GM12878 (cell line): ENCODE results near the gene MTIF2. TPM values are rescaled to one million over a fixed set of nuclear protein-coding genes. Genes with fewer than 3 reads are reported as not detected.
"Not testable (repeated sequence)": the region's sequence is repeated elsewhere in the genome, so short reads cannot be mapped to it uniquely, and the experiment has no call there.

Experiments
- ATAC-seq: fragments of 200-7000 bp; cut with Tn5 transposase; 3 replicates; pipeline ENCODE4 v1.9.1; 2020; ENCODE audit warnings: mild to moderate bottlenecking, moderate library complexity
- BruUV-seq: library from RNA; stranded (reverse); fragments of 400-500 nt; replicated peaks from 2 replicates; lab custom pipeline; 2021; lab: Mats Ljungman, UMichigan
- CTCF ChIA-PET: fragments of 300-600 bp; sonication (Branson Sonifier 250); formaldehyde crosslinking; extraction: SDS; loops from one replicate; lab custom pipeline; 2021; ENCODE audit warnings: inconsistent platforms; lab: Yijun Ruan, JAX
- POLR2A ChIA-PET: fragments of 350-600 bp; formaldehyde crosslinking; extraction: SDS; loops from one replicate; lab custom pipeline; 2021; ENCODE audit warnings: inconsistent platforms; lab: Charles Lee
- RAD21 ChIA-PET: fragments of 300-600 bp; sonication (Branson Sonifier 250); formaldehyde crosslinking; loops from one replicate; lab custom pipeline; 2023; ENCODE audit warnings: antibody characterized with exemption; ENCODE audit not compliant: unreplicated experiment; lab: Charles Lee
- SMC1A ChIA-PET: fragments of 300-600 bp; sonication (Branson Sonifier 250); formaldehyde crosslinking; loops from one replicate; lab custom pipeline; 2023; ENCODE audit not compliant: unreplicated experiment, uncharacterized antibody; lab: Charles Lee
- DNase-seq: peaks from one replicate; pipeline ENCODE4 v3.0.0-alpha.2; 2011; ENCODE audit warnings: low read depth, low spot score
- FAIRE-seq: peaks from 3 replicates; lab custom pipeline; 2011; peaks lifted over from hg19 to GRCh38; lab: Jason Lieb, UNC
- H2AFZ ChIP-seq: 2 replicates; pipeline ENCODE4 v1.6.0; 2011; ENCODE audit warnings: low read depth, low read length, control low read depth; ENCODE audit not compliant: control insufficient read depth
- H3K27ac ChIP-seq: 2 replicates; pipeline ENCODE4 v1.5.1; 2011; ENCODE audit warnings: control low read depth; ENCODE audit not compliant: control insufficient read depth, insufficient read depth
- H3K27me3 ChIP-seq, 2 experiments: replicated peaks in 1 of 2; 2 replicates each; pipeline versions ENCODE4 v1.6.0 to v1.6.1; 2011; ENCODE audit warnings: low read length in 1 of 2; ENCODE audit not compliant: control insufficient read depth in 2 of 2, insufficient read depth in 2 of 2
- H3K36me3 ChIP-seq, 2 experiments: 2 replicates each; pipeline ENCODE4 v1.5.1; 2011; ENCODE audit warnings: low read length in 1 of 2; ENCODE audit not compliant: control insufficient read depth in 2 of 2, insufficient read depth in 2 of 2
- H3K4me1 ChIP-seq: 2 replicates; pipeline ENCODE4 v1.6.1; 2011; ENCODE audit warnings: mild to moderate bottlenecking, low read length, moderate library complexity, mixed read lengths; ENCODE audit not compliant: control insufficient read depth, insufficient read depth
- H3K4me2 ChIP-seq: 2 replicates; pipeline ENCODE4 v1.6.0; 2011; ENCODE audit warnings: control low read depth; ENCODE audit not compliant: control insufficient read depth, insufficient read depth
- H3K4me3 ChIP-seq: fragments of 200-600 bp; sonication (generic); 2 replicates; pipeline ENCODE4 v1.5.1; 2016
- H3K79me2 ChIP-seq: 2 replicates; pipeline ENCODE4 v1.6.0; 2011; ENCODE audit warnings: low read length; ENCODE audit not compliant: control insufficient read depth, insufficient read depth
- H3K9ac ChIP-seq: 2 replicates; pipeline ENCODE4 v1.8.0; 2011; ENCODE audit warnings: low read length, control low read depth, mixed read lengths; ENCODE audit not compliant: control insufficient read depth, insufficient read depth
- H3K9me3 ChIP-seq: replicated peaks from 3 replicates; pipeline ENCODE4 v1.5.1; 2011; ENCODE audit warnings: mild to moderate bottlenecking, low read length; ENCODE audit not compliant: control insufficient read depth, insufficient read depth
- H4K20me1 ChIP-seq: 2 replicates; pipeline ENCODE4 v1.6.0; 2011; ENCODE audit not compliant: control insufficient read depth, insufficient read depth
- CEBPB ChIP-seq, 2 experiments: fragments of 150-350 bp in 1 of 2; IDR thresholded peaks; 2 replicates each; pipeline ENCODE4 v1.6.1; 2012 to 2014; ENCODE audit warnings: low read depth in 2 of 2, low read length in 2 of 2, borderline replicate concordance in 1 of 2, inconsistent platforms in 1 of 2
- CHD1 ChIP-seq: IDR thresholded peaks from 2 replicates; pipeline ENCODE4 v1.6.1; 2012; ENCODE audit warnings: low read depth, low read length, improper control_type of control experiment
- CREB1 ChIP-seq: IDR thresholded peaks from 2 replicates; pipeline ENCODE4 v1.6.1; 2012; ENCODE audit warnings: low read depth, mild to moderate bottlenecking, inconsistent platforms
- FOS ChIP-seq: IDR thresholded peaks from 3 replicates; pipeline ENCODE4 v1.6.1; 2011; ENCODE audit warnings: borderline replicate concordance; ENCODE audit not compliant: insufficient read length; ENCODE audit errors: extremely low read depth
- FOXM1 ChIP-seq: IDR thresholded peaks from 2 replicates; pipeline ENCODE4 v1.6.1; 2012; ENCODE audit warnings: low read depth, mild to moderate bottlenecking, inconsistent platforms, low read length, moderate library complexity
- IRF5 ChIP-seq: fragments of 450-650 bp; IDR thresholded peaks from 2 replicates; pipeline ENCODE4 v1.6.1; 2017; ENCODE audit warnings: borderline replicate concordance
- KAT2A ChIP-seq: conservative IDR thresholded peaks from 2 replicates; pipeline ENCODE4 v1.6.1; 2011; ENCODE audit warnings: low read depth, low read length; ENCODE audit not compliant: control insufficient read depth
- NFIC ChIP-seq: IDR thresholded peaks from 2 replicates; pipeline ENCODE4 v1.6.1; 2012; ENCODE audit warnings: low read depth, mild to moderate bottlenecking, inconsistent platforms, low read length, moderate library complexity
- RAD21 ChIP-seq: IDR thresholded peaks from 2 replicates; pipeline ENCODE4 v1.6.1; 2011; ENCODE audit warnings: mild to moderate bottlenecking, low read depth, low read length, moderate library complexity; ENCODE audit not compliant: insufficient read depth
- RB1 ChIP-seq: fragments of 450-650 bp; formaldehyde crosslinking; IDR thresholded peaks from 2 replicates; pipeline ENCODE4 v1.6.1; 2017; ENCODE audit warnings: mild to moderate bottlenecking, borderline replicate concordance
- SKIL ChIP-seq: fragments of 450-650 bp; IDR thresholded peaks from 2 replicates; pipeline ENCODE4 v1.6.1; 2017; ENCODE audit warnings: mild to moderate bottlenecking, low read depth, inconsistent platforms; ENCODE audit not compliant: poor library complexity, severe bottlenecking
- SMAD5 ChIP-seq: IDR thresholded peaks from 2 replicates; pipeline ENCODE4 v1.6.1; 2016; ENCODE audit warnings: antibody characterized with exemption, low read depth
- SP1 ChIP-seq: IDR thresholded peaks from one replicate; pipeline ENCODE4 v1.6.1; 2011; ENCODE audit warnings: low read depth, low read length
- YY1 ChIP-seq: IDR thresholded peaks from 2 replicates; pipeline ENCODE4 v1.6.1; 2011; ENCODE audit warnings: low read depth, mild to moderate bottlenecking, low read length
- WGBS: methylation state at CpG from one replicate; pipeline ENCODE4 v1.1.6; 2016; ENCODE audit warnings: low lambda C conversion rate; ENCODE audit not compliant: insufficient replicate concordance, insufficient coverage; ENCODE audit errors: missing lambda C conversion rate; 5-methylcytosine and 5-hydroxymethylcytosine counted together
- in situ Hi-C: fragments of 300-500 bp; cut with MboI; formaldehyde crosslinking; loops from 9 replicates; pipeline ENCODE4 v1.14.3; 2018; ENCODE audit warnings: mixed read lengths
- intact Hi-C: fragments of 100-400 bp; cut with micrococcal nuclease; formaldehyde crosslinking; loops from one replicate; pipeline ENCODE4 v1.14.2; 2022; ENCODE audit not compliant: unreplicated experiment
- polyA plus RNA-seq, 11 experiments: library from polyadenylated mRNA; depleted of rRNA in 4 of 11; unstranded in 6 of 11; stranded (reverse) in 5 of 11; fragments of >200 nt; fragmentation: Nextera tagmentation in 4 of 11; fragmentation: Illumina TruSeq in 1 of 11; extraction: Ambion mirVana in 4 of 11; extraction: Trizol in 1 of 11; gene quantifications; 1 replicate in 1 of 11; 2 replicates in 10 of 11; pipeline versions ENCODE4 v1.2.1 to v1.2.3, GENCODE V29; 2011 to 2016; ENCODE audit warnings: inconsistent platforms in 2 of 11, missing spikeins in 2 of 11, low read depth in 1 of 11
- total RNA-seq, 4 experiments: library from RNA; depleted of rRNA in 3 of 4; stranded (reverse); fragments of >200 nt in 3 of 4; fragmentation: Illumina TruSeq in 1 of 4; extraction: Trizol in 1 of 4; gene quantifications; 2 replicates each; pipeline versions ENCODE4 v1.2.1 to v1.2.3, GENCODE V29; 2013 to 2021

The MTIF2 gene
- total and polyA plus RNA-seq, 10 of the 15 experiments (the other 5 are each of a cell fraction or from before 2014, with no cell fraction given), result 26.4 to 63.7 (median 40.0) TPM

DNA sequence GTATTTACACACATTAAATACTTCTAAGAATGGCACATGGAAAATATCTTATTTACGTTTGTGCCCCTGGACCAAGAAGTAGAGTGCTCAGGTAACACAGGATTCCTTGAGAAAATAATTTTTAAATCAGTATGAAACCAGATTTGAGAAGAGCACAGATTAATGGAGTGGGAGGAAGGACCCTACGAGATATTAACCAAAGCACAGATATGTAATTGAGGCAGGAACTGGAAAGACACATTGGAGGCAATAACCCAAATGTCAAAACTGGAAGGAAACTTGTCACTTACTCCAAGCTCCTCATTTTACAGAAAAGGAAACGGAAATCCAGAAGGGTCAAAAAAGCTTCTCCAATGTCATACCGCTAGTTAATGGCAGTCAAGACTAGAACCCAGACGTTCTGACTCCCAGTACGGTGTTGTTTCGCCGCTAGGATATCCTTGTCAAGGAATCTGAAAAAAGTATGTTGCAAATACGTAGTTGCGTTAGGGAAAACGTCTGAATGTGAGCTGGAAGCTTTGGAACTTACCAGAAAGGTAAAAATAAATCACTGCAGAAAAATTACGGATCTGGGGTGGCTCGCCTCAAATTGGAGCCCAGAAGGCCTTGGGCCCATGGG lies 634 bp downstream of the MTIF2 start:
- Histone ChIP-seq H3K79me2 (peaks cover 11% of the 10 kb centered on the region), H3K4me2 (peak overlapping the region; percentile 52), H3K4me3 (peak overlapping the region; percentile 85), H3K27me3 (no peaks in the 10 kb centered on the region), H3K27ac (peak overlapping the region; percentile 83), H3K9ac (peak overlapping the region; percentile 98), H2AFZ (peak overlapping the region; percentile 98), H4K20me1 (no peaks in the 10 kb centered on the region), H3K9me3 (no peaks in the 10 kb centered on the region), H3K4me1 (no peaks in the 10 kb centered on the region), H3K36me3 (peaks cover 2 to 8% of the 10 kb centered on the region in 2 experiments; a peak in 2 of 4 replicates)
- ChIA-PET CTCF (interaction anchor here (1.1 to 1.4 kb wide), 2 partner anchors 13 to 163 kb away, joined by 3 read pairs; no protein-coding TSS in a partner anchor), RAD21 (no interaction called here), POLR2A (interaction anchor here (0.5 kb wide), 1 partner anchor 27 kb away, joined by 4 read pairs; no protein-coding TSS in a partner anchor), SMC1A (interaction anchor here (0.8 kb wide), 1 partner anchor 15 kb away, joined by 3 read pairs; no protein-coding TSS in a partner anchor)
- TSS peak; percentile 96 for BruUV-seq
- TF ChIP-seq CEBPB (IDR thresholded peaks at IDR 0.05; ENCODE audit: borderline replicate concordance in 1 of 2, low read depth in 2 of 2, low read length in 2 of 2), result no peak
- no peak for TF ChIP-seq SMAD5
- no peak; the same call in 1 of the 2 replicates for TF ChIP-seq FOXM1
- no peak for TF ChIP-seq CREB1
- TF ChIP-seq RB1, result no peak
- TF ChIP-seq SP1, result no peak
- 0 out of 2 replicates have a peak, but pooled peaks have one; percentile 14 for TF ChIP-seq YY1
- TF ChIP-seq FOS, result no peak
- TF ChIP-seq KAT2A, result no peak
- TF ChIP-seq SKIL, result no peak
- no peak for TF ChIP-seq IRF5
- no peak for TF ChIP-seq RAD21
- TF ChIP-seq NFIC, result 0 out of 2 replicates have a peak, but pooled peaks have one; percentile 18
- no peak for TF ChIP-seq CHD1
- intact Hi-C loops (loop anchor here (5.0 kb wide), 1 partner anchor 36 kb away; the partner anchor contains the start of genes CLHC1 and RPS27A), in situ Hi-C loops (no loop called here)
- 6% methylated on average over 13 of the region's 13 CpGs for WGBS
- ATAC-seq (peak; percentile 17), FAIRE-seq (no peak), DNase-seq (no peak)

DNA sequence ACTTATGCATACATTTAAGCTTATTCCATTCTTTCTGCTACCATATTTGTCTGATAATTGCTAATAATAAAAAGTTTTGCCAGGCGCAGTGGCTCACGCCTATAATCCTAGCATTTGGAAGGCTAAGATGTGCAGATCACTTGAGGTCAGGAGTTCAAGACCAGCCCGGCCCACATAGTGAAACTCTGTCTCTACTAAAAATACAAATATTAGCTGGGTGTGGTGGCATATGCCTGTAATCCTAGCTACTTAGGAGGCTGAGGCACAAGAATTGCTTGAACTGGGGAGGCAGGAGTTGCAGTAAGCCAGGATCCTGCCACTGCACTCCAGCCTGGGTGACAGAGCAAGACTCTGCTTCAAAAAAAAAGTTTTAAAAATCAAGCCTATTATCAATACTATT lies 9.4 kb downstream of the MTIF2 start:
- FAIRE-seq, H4K20me1 ChIP-seq, ATAC-seq, POLR2A ChIA-PET, H3K9ac ChIP-seq, H3K79me2 ChIP-seq, BruUV-seq, H2AFZ ChIP-seq, H3K4me2 ChIP-seq, H3K9me3 ChIP-seq, in situ Hi-C loops, H3K4me1 ChIP-seq, H3K27ac ChIP-seq, intact Hi-C loops, H3K27me3 ChIP-seq, H3K4me3 ChIP-seq, DNase-seq: not testable (repeated sequence)
- ChIA-PET CTCF (interaction anchor here (0.9 to 1.6 kb wide), 2 partner anchors 17 to 171 kb away, joined by 3 to 4 read pairs; no protein-coding TSS in a partner anchor), SMC1A (interaction anchor here (0.8 to 1.0 kb wide), 2 partner anchors 22 to 107 kb away, joined by 3 to 4 read pairs; no protein-coding TSS in a partner anchor), RAD21 (interaction anchor here (0.6 kb wide), 1 partner anchor 10 kb away, joined by 3 read pairs; no protein-coding TSS in a partner anchor)
- WGBS, result 95% methylated on average over 3 of the region's 3 CpGs
- peaks cover 3 to 12% of the 10 kb centered on the region in 2 experiments for H3K36me3 ChIP-seq
